ENCODE data around the gene RYR2.

GRCh38 chr1:237281481-237281880, 239.5 kb downstream of the RYR2 start:
- TF ChIP-seq SREBF2 (IDR thresholded peaks at IDR 0.05) (no peak), CTCF (IDR thresholded peaks at IDR 0.05) (no peak), USF2 (IDR thresholded peaks at IDR 0.05) (no peak), POLR2A (IDR thresholded peaks at IDR 0.05; ENCODE audit: low read length) (no peak), HDAC2 (IDR thresholded peaks at IDR 0.05) (no peak), JUNB (IDR thresholded peaks at IDR 0.05) (no peak), KDM5A (IDR thresholded peaks at IDR 0.05) (no peak), MAX (IDR thresholded peaks at IDR 0.05) (no peak), HOXA7 (CRISPR knock-in tag; IDR thresholded peaks at IDR 0.05) (no peak), EP300 (IDR thresholded peaks at IDR 0.05) (no peak), JUN (IDR thresholded peaks at IDR 0.05) (no peak), PBX3 (IDR thresholded peaks at IDR 0.05) (no peak)

Measured in A549 (cell line).